Calu3 (cell line): ENCODE measurements around the gene TGFBR3. TPM values are rescaled to one million over a fixed set of nuclear protein-coding genes. Genes with fewer than 3 reads are reported as not detected.

Source experiments
- BruUV-seq: library from RNA; stranded (reverse); fragments of 400-500 nt; replicated peaks from 2 replicates; lab custom pipeline; 2021; lab: Mats Ljungman, UMichigan
- CTCF ChIA-PET: fragments of 300-600 bp; sonication (Branson Sonifier 250); formaldehyde crosslinking; loops from one replicate; lab custom pipeline; 2022; ENCODE audit warnings: antibody characterized with exemption; lab: Charles Lee
- DNase-seq: peaks from one replicate; pipeline ENCODE4 v3.0.0; 2022
- H3K27ac Mint-ChIP-seq: one replicate; pipeline ENCODE4 v1.8.0; 2022; ENCODE audit warnings: mixed read lengths; ENCODE audit not compliant: unreplicated experiment
- H3K27me3 Mint-ChIP-seq: one replicate; pipeline ENCODE4 v1.8.0; 2022; ENCODE audit warnings: mixed read lengths; ENCODE audit not compliant: unreplicated experiment
- H3K36me3 Mint-ChIP-seq: one replicate; pipeline ENCODE4 v1.8.0; 2022; ENCODE audit warnings: mild to moderate bottlenecking, moderate library complexity, mixed read lengths; ENCODE audit not compliant: insufficient read depth, unreplicated experiment
- H3K4me1 Mint-ChIP-seq: one replicate; pipeline ENCODE4 v1.8.0; 2022; ENCODE audit warnings: mild to moderate bottlenecking, low read depth, mixed read lengths; ENCODE audit not compliant: unreplicated experiment
- H3K4me3 Mint-ChIP-seq: one replicate; pipeline ENCODE4 v1.8.0; 2022; ENCODE audit warnings: mild to moderate bottlenecking, low read depth, moderate library complexity, mixed read lengths; ENCODE audit not compliant: unreplicated experiment
- H3K9me3 Mint-ChIP-seq: one replicate; pipeline ENCODE4 v1.8.0; 2022; ENCODE audit warnings: low read depth, mixed read lengths; ENCODE audit not compliant: unreplicated experiment
- CTCF ChIP-seq: fragments of 200-600 bp; IDR thresholded peaks from one replicate; pipeline ENCODE4 v1.8.0; 2022; ENCODE audit warnings: antibody characterized with exemption; ENCODE audit not compliant: unreplicated experiment
- intact Hi-C: fragments of 100-400 bp; cut with micrococcal nuclease; formaldehyde crosslinking; loops from one replicate; pipeline ENCODE4 v1.10.0; 2022; ENCODE audit not compliant: unreplicated experiment
- total RNA-seq: library from RNA; stranded (reverse); gene quantifications from 2 replicates; pipeline ENCODE4 v1.2.3, GENCODE V29; 2022

TGFBR3 gene
- total RNA-seq, 1 experiment from 2014 or later = 10.8 TPM

GRCh38 chr1:91736715-91737615 is 149.0 kb downstream of the TGFBR3 start:
- Mint-ChIP-seq H3K27me3 (no peaks in the 10 kb centered on the region), H3K4me3 (peak overlapping the region; percentile 54), H3K36me3 (peaks cover 7% of the 10 kb centered on the region), H3K9me3 (peaks cover 4% of the 10 kb centered on the region), H3K4me1 (peaks cover 47% of the 10 kb centered on the region), H3K27ac (peak overlapping the region; percentile 77)
- intact Hi-C loops = loop anchor here (10.0 kb wide), 2 partner anchors 148 to 222 kb away; partner anchors contain the start of gene TGFBR3
- peak; percentile 61 for DNase-seq
- no peak for TF ChIP-seq CTCF
- CTCF ChIA-PET = interaction anchor here (0.6 to 1.4 kb wide), 4 partner anchors 90 to 556 kb away, joined by 3 to 5 read pairs (median 3); no protein-coding TSS in a partner anchor
- BruUV-seq = no TSS peak

- H3K9me3 Mint-ChIP-seq = peaks cover 4% of the 10 kb centered on the region
- intact Hi-C loops = loop anchor here (10.0 kb wide), 2 partner anchors 149 to 221 kb away; partner anchors contain the start of gene TGFBR3
- H3K27me3 Mint-ChIP-seq = no peaks in the 10 kb centered on the region
- TF ChIP-seq CTCF = no peak
- peak overlapping the region; percentile 77 for H3K27ac Mint-ChIP-seq
- CTCF ChIA-PET = interaction anchor here (1.0 to 1.4 kb wide), 2 partner anchors 91 to 99 kb away, joined by 3 read pairs; no protein-coding TSS in a partner anchor
- H3K4me1 Mint-ChIP-seq = peaks cover 47% of the 10 kb centered on the region
- H3K36me3 Mint-ChIP-seq = peaks cover 12% of the 10 kb centered on the region
- no TSS peak for BruUV-seq
- no peak for DNase-seq
- peak overlapping the region; percentile 54 for H3K4me3 Mint-ChIP-seq
Measured at GRCh38 chr1:91736146-91736714, 149.7 kb downstream of the TGFBR3 start.

- CTCF ChIA-PET = no interaction called here
- Mint-ChIP-seq H3K36me3 (peaks cover 16% of the 10 kb centered on the region), H3K9me3 (peaks cover 4% of the 10 kb centered on the region), H3K27ac (no peak overlapping the region), H3K4me3 (no peak overlapping the region), H3K4me1 (peaks cover 56% of the 10 kb centered on the region), H3K27me3 (no peaks in the 10 kb centered on the region)
- intact Hi-C loops = loop anchor here (10.0 kb wide), 2 partner anchors 149 to 221 kb away; partner anchors contain the start of gene TGFBR3
- BruUV-seq = no TSS peak
- no peak for DNase-seq
- TF ChIP-seq CTCF = no peak
Measured at GRCh38 chr1:91735266-91735845, 150.6 kb downstream of the TGFBR3 start.

- intact Hi-C loops = loop anchor here (5.0 to 10.0 kb wide), 3 partner anchors 122 to 220 kb away; partner anchors contain the start of gene TGFBR3
- Mint-ChIP-seq H3K4me1 (peaks cover 62% of the 10 kb centered on the region), H3K36me3 (peaks cover 16% of the 10 kb centered on the region), H3K27me3 (no peaks in the 10 kb centered on the region), H3K27ac (no peak overlapping the region), H3K9me3 (peaks cover 4% of the 10 kb centered on the region), H3K4me3 (no peak overlapping the region)
- CTCF ChIA-PET = no interaction called here
- DNase-seq = no peak
- TF ChIP-seq CTCF = no peak
- BruUV-seq = no TSS peak
Measured at GRCh38 chr1:91734761-91735160, 151.2 kb downstream of the TGFBR3 start.
